K562 (cell line): ENCODE results near the gene RSF1. TPM values are rescaled to one million over a fixed set of nuclear protein-coding genes. Genes with fewer than 3 reads are reported as not detected.

Experiments used
- ATAC-seq: fragments of 200-7000 bp; cut with Tn5 transposase; 3 replicates; pipeline ENCODE4 v1.9.1; 2020; ENCODE audit warnings: moderate library complexity
- BruUV-seq: library from RNA; stranded (reverse); fragments of 400-500 nt; replicated peaks from 2 replicates; lab custom pipeline; 2021; lab: Mats Ljungman, UMichigan
- CTCF ChIA-PET: fragments of 300-600 bp; formaldehyde crosslinking; extraction: SDS; loops from one replicate; lab custom pipeline; 2021; ENCODE audit warnings: low intra/inter-chr PET ratio; lab: Yijun Ruan, JAX
- POLR2A ChIA-PET: fragments of 300-600, 350-650 bp; sonication (Branson Sonifier 250); formaldehyde crosslinking; extraction: SDS; loops from one replicate; lab custom pipeline; 2021; ENCODE audit warnings: antibody characterized with exemption, inconsistent platforms; lab: Yijun Ruan, JAX
- DNase-seq, 4 experiments: peaks; one replicate each; pipeline versions ENCODE4 v3.0.0 to v3.0.0-alpha.2; 2011 to 2018; ENCODE audit warnings: low spot score in 3 of 4, mixed read lengths in 3 of 4; ENCODE audit errors: extremely low read depth in 1 of 4
- FAIRE-seq: peaks from 2 replicates; lab custom pipeline; 2011; peaks lifted over from hg19 to GRCh38; lab: Jason Lieb, UNC
- H2AFZ ChIP-seq: 2 replicates; pipeline ENCODE4 v1.6.0; 2011; ENCODE audit warnings: low read depth, low read length, control low read depth, inconsistent platforms
- H3K27ac ChIP-seq: fragments of 200-600 bp; 3 replicates; pipeline ENCODE4 v1.8.0; 2011; ENCODE audit warnings: low read depth, mild to moderate bottlenecking, control low read depth, inconsistent platforms, low read length, moderate library complexity, mixed read lengths; ENCODE audit errors: extremely low read depth
- H3K27me3 ChIP-seq, 2 experiments: fragments of 300-600 bp in 1 of 2; 2 replicates in 1 of 2; 3 replicates in 1 of 2; pipeline versions ENCODE4 v1.6.0 to v1.8.0; 2011; ENCODE audit warnings: inconsistent platforms in 2 of 2, low read length in 2 of 2, mild to moderate bottlenecking in 1 of 2, mixed read lengths in 1 of 2, moderate library complexity in 1 of 2; ENCODE audit not compliant: control insufficient read depth in 2 of 2, insufficient read depth in 2 of 2
- H3K36me3 ChIP-seq: fragments of 300-600 bp; 3 replicates; pipeline ENCODE4 v1.8.0; 2011; ENCODE audit warnings: mild to moderate bottlenecking, low read length, inconsistent platforms; ENCODE audit not compliant: control insufficient read depth, insufficient read depth
- H3K4me1 ChIP-seq, 2 experiments: fragments of 200-600 bp in 1 of 2; replicated peaks in 1 of 2; 2 replicates in 1 of 2; 3 replicates in 1 of 2; pipeline versions ENCODE4 v1.5.1 to v1.8.0; 2011; ENCODE audit warnings: inconsistent platforms in 2 of 2, low read length in 2 of 2, mild to moderate bottlenecking in 1 of 2, mixed read lengths in 1 of 2, moderate library complexity in 1 of 2; ENCODE audit not compliant: control insufficient read depth in 2 of 2, insufficient read depth in 2 of 2
- H3K4me2 ChIP-seq: 2 replicates; pipeline ENCODE4 v1.6.1; 2011; ENCODE audit warnings: low read length, control low read depth, inconsistent platforms, mixed read lengths; ENCODE audit not compliant: insufficient read depth
- H3K4me3 ChIP-seq: fragments of 200-600 bp; sonication (generic), shearing (Covaris generic); 2 replicates; pipeline ENCODE4 v1.5.1; 2016; ENCODE audit warnings: control low read depth, inconsistent platforms
- H3K79me2 ChIP-seq: fragments of 200-600 bp; 3 replicates; pipeline ENCODE4 v1.8.0; 2011; ENCODE audit warnings: low read length, inconsistent platforms; ENCODE audit not compliant: control insufficient read depth, insufficient read depth
- H3K9ac ChIP-seq, 2 experiments: 2 replicates each; pipeline versions ENCODE4 v1.6.0 to v1.6.1; 2011; ENCODE audit warnings: low read depth in 2 of 2, low read length in 2 of 2, control low read depth in 1 of 2, inconsistent platforms in 1 of 2, mild to moderate bottlenecking in 1 of 2, mixed read lengths in 1 of 2; ENCODE audit not compliant: insufficient read depth in 1 of 2
- H3K9me1 ChIP-seq: one replicate; pipeline ENCODE4 v1.6.0; 2011; ENCODE audit warnings: inconsistent platforms, mild to moderate bottlenecking, low read length, moderate library complexity; ENCODE audit not compliant: control insufficient read depth, insufficient read depth
- H3K9me3 ChIP-seq: replicated peaks from 2 replicates; pipeline ENCODE4 v1.5.1; 2011; ENCODE audit warnings: low read depth, low read length, inconsistent platforms; ENCODE audit not compliant: control insufficient read depth, insufficient read depth
- H4K20me1 ChIP-seq: replicated peaks from 2 replicates; pipeline ENCODE4 v1.6.1; 2011; ENCODE audit warnings: low read length, inconsistent platforms, mixed read lengths; ENCODE audit not compliant: control insufficient read depth, insufficient read depth
- ATF4 ChIP-seq: fragments of 450-650 bp; formaldehyde crosslinking; IDR thresholded peaks from 2 replicates; pipeline ENCODE4 v1.4.0; 2022; ENCODE audit warnings: mild to moderate bottlenecking, moderate library complexity
- BACH1 ChIP-seq: fragments of 200-800 bp; sonication (Bioruptor generic); IDR thresholded peaks from 2 replicates; pipeline ENCODE4 v1.6.1; 2016; ENCODE audit warnings: missing genetic modification characterization, missing compliant biosample characterization
- CREB3 ChIP-seq: fragments of 450-650 bp; conservative IDR thresholded peaks from 2 replicates; pipeline ENCODE4 v1.6.1; 2016; ENCODE audit warnings: missing genetic modification characterization, low read depth, mild to moderate bottlenecking, missing compliant biosample characterization, moderate library complexity
- EP400 ChIP-seq: fragments of 450-650 bp; IDR thresholded peaks from 2 replicates; pipeline ENCODE4 v1.6.1; 2017; ENCODE audit warnings: antibody characterized with exemption, mild to moderate bottlenecking, moderate library complexity
- HES1 ChIP-seq: fragments of 450-650 bp; IDR thresholded peaks from 2 replicates; pipeline ENCODE4 v1.6.1; 2016; ENCODE audit warnings: low read depth, mild to moderate bottlenecking, moderate library complexity
- HIVEP1 ChIP-seq: fragments of 250-450 bp; sonication (Bioruptor Pico); IDR thresholded peaks from 2 replicates; pipeline ENCODE4 v1.4.0; 2020; ENCODE audit warnings: mild to moderate bottlenecking
- HLTF ChIP-seq: fragments of 450-650 bp; IDR thresholded peaks from 2 replicates; pipeline ENCODE4 v1.6.1; 2016
- SP2 ChIP-seq: IDR thresholded peaks from 2 replicates; pipeline ENCODE4 v1.6.1; 2011; ENCODE audit warnings: mild to moderate bottlenecking, low read depth, low read length, moderate library complexity; ENCODE audit not compliant: poor library complexity, severe bottlenecking; ENCODE audit errors: extremely low read depth
- TBP ChIP-seq: optimal IDR thresholded peaks from 2 replicates; pipeline ENCODE3; 2011; ENCODE audit warnings: low read depth, low read length, improper control_type of control experiment
- THRB ChIP-seq: fragments of 450-650 bp; formaldehyde crosslinking; conservative IDR thresholded peaks from 2 replicates; pipeline ENCODE4 v1.4.0; 2022; ENCODE audit warnings: mild to moderate bottlenecking, missing genetic modification characterization
- ZBTB9 ChIP-seq: fragments of 450-650 bp; formaldehyde crosslinking; IDR thresholded peaks from 2 replicates; pipeline ENCODE4 v1.4.0; 2020; ENCODE audit warnings: mild to moderate bottlenecking, moderate library complexity
- ZC3H11A ChIP-seq: IDR thresholded peaks from 2 replicates; pipeline ENCODE4 v1.6.1; 2012; ENCODE audit warnings: low read depth, low read length, improper control_type of control experiment
- ZNF76 ChIP-seq: fragments of 250-450 bp; sonication (Bioruptor Pico); IDR thresholded peaks from 2 replicates; pipeline ENCODE4 v1.4.0; 2020; ENCODE audit warnings: mild to moderate bottlenecking, moderate library complexity, borderline replicate concordance
- ZNF766 ChIP-seq: fragments of 200-800 bp; sonication (Bioruptor generic); conservative IDR thresholded peaks from 2 replicates; pipeline ENCODE4 v1.6.1; 2016; ENCODE audit warnings: missing genetic modification characterization, missing compliant biosample characterization
- WGBS: fragments of 100-300 bp; shearing (Covaris generic); methylation state at CpG from one replicate; pipeline ENCODE4 v1.1.6; 2016; ENCODE audit warnings: low coverage, mixed read lengths; ENCODE audit not compliant: insufficient coverage; ENCODE audit errors: missing lambda C conversion rate; 5-methylcytosine and 5-hydroxymethylcytosine counted together
- in situ Hi-C: fragments of 300-500 bp; cut with MboI; formaldehyde crosslinking; loops from 4 replicates; pipeline ENCODE4 v1.15.0; 2018; ENCODE audit warnings: inconsistent platforms, mixed read lengths
- intact Hi-C: fragments of 100-400 bp; cut with micrococcal nuclease; formaldehyde crosslinking; loops from 2 replicates; pipeline ENCODE4 v1.14.2; 2022
- polyA plus RNA-seq, 8 experiments: library from polyadenylated mRNA; depleted of rRNA in 4 of 8; stranded (reverse) in 5 of 8; unstranded in 3 of 8; fragments of >200 nt; fragmentation: Nextera tagmentation in 2 of 8; fragmentation: Illumina TruSeq in 1 of 8; extraction: Ambion mirVana in 2 of 8; extraction: Trizol in 1 of 8; gene quantifications; 2 replicates each; pipeline versions ENCODE4 v1.2.1 to v1.2.3, GENCODE V29; 2011 to 2014; ENCODE audit warnings: inconsistent platforms in 1 of 8, missing spikeins in 1 of 8
- total RNA-seq, 7 experiments: library from RNA; depleted of rRNA in 6 of 7; stranded (reverse); fragments of >200 nt in 6 of 7; fragmentation: Illumina TruSeq in 2 of 7; extraction: Trizol in 2 of 7; gene quantifications; 2 replicates each; pipeline versions ENCODE4 v1.2.1 to v1.2.3, GENCODE V29; 2011 to 2021; ENCODE audit warnings: low replicate concordance in 1 of 7

RSF1 gene
- total and polyA plus RNA-seq, 9 of the 15 experiments (the other 6 are each of a cell fraction or from before 2014, with no cell fraction given), result 9.7 to 63.6 (median 42.8) TPM

- TF ChIP-seq ATF4 (CRISPR knock-in tag), result peak; percentile 68
- peak; percentile 84 for TF ChIP-seq HIVEP1 (CRISPR knock-in tag)
- peak; percentile 52; the same call in 1 of the 2 replicates for TF ChIP-seq ZNF766 (CRISPR knock-in tag)
- peak; percentile 81 for TF ChIP-seq BACH1 (tag)
- TF ChIP-seq TBP, result no peak
- TF ChIP-seq CREB3, result peak; percentile 88; the same call in 1 of the 2 replicates
- TF ChIP-seq, all 486 proteins: peak for 80
Observed at GRCh38 chr11:77644887-77645286, 175.6 kb downstream of the RSF1 start (continued).

GRCh38 chr11:77642228-77642627 lies 178.3 kb downstream of the RSF1 start:
- FAIRE-seq (no peak), DNase-seq (no peak), ATAC-seq (no peak)
- H3K27me3 ChIP-seq, result no peaks in the 10 kb centered on the region
- H3K36me3 ChIP-seq, result no peaks in the 10 kb centered on the region
- H3K4me3 ChIP-seq, result no peak overlapping the region
- H3K27ac ChIP-seq, result no peak overlapping the region
- H3K4me1 ChIP-seq, result peaks cover 11 to 26% of the 10 kb centered on the region in 2 experiments; a peak in 4 of 5 replicates
- H3K9ac ChIP-seq, result no peak overlapping the region
- intact Hi-C loops (no loop called here), in situ Hi-C loops (no loop called here)
- peaks cover 6% of the 10 kb centered on the region for H3K9me3 ChIP-seq
- TF ChIP-seq THRB (CRISPR knock-in tag) (no peak), HES1 (no peak), ZNF76 (CRISPR knock-in tag) (no peak), SP2 (no peak), ZBTB9 (CRISPR knock-in tag) (no peak), HLTF (no peak), ZC3H11A (no peak), EP400 (no peak)
- CTCF ChIA-PET, result no interaction called here
- H4K20me1 ChIP-seq, result no peaks in the 10 kb centered on the region
- no peaks in the 10 kb centered on the region for H3K9me1 ChIP-seq
- BruUV-seq, result no TSS peak
- H3K79me2 ChIP-seq, result peaks cover 8% of the 10 kb centered on the region
- 38% methylated on average over 2 of the region's 2 CpGs for WGBS
- no peak overlapping the region for H3K4me2 ChIP-seq
- POLR2A ChIA-PET, result interaction anchor here (0.8 kb wide), 1 partner anchor 9 kb away, joined by 3 read pairs; no protein-coding TSS in a partner anchor
- H2AFZ ChIP-seq, result peak overlapping the region; percentile 66
